ENCODE data around the gene MYH1.

GRCh38 chr17:10492004-10492403 is 26.3 kb downstream of the MYH1 start:
- TF ChIP-seq CTCF (IDR thresholded peaks at IDR 0.05; ENCODE audit: low read length) (no peak), EZH2 (optimal IDR thresholded peaks at IDR 0.05; ENCODE audit: low read depth, low read length) (no peak), EZH2phosphoT487 (IDR thresholded peaks at IDR 0.05; ENCODE audit: low read length) (no peak)
